HCT116 (cell line): ENCODE measurements around the gene ADAMTS20. TPM values are rescaled to one million over a fixed set of nuclear protein-coding genes. Genes with fewer than 3 reads are reported as not detected.

Experiments
- ATAC-seq: fragments of 200-7000 bp; cut with Tn5 transposase; 2 replicates; pipeline ENCODE4 v1.9.1; 2020; ENCODE audit warnings: mild to moderate bottlenecking, moderate library complexity
- Bru-seq: library from RNA; stranded (reverse); fragments of 400-500 nt; gene quantifications from one replicate; lab custom pipeline; 2021; lab: Mats Ljungman, UMichigan
- BruChase-seq, 2 experiments: library from RNA; stranded (reverse); fragments of 400-500 nt; gene quantifications; one replicate each; lab custom pipeline; 2021; lab: Mats Ljungman, UMichigan
- BruUV-seq: library from RNA; stranded (reverse); fragments of 400-500 nt; replicated peaks from 2 replicates; lab custom pipeline; 2021; lab: Mats Ljungman, UMichigan
- CTCF ChIA-PET: fragments of 300-600 bp; sonication (Branson Sonifier 250); formaldehyde crosslinking; loops from one replicate; lab custom pipeline; 2021; ENCODE audit warnings: antibody characterized with exemption; lab: Charles Lee
- POLR2A ChIA-PET: fragments of 300-600, 350-600 bp; sonication (Branson Sonifier 250); formaldehyde crosslinking; loops from one replicate; lab custom pipeline; 2021; ENCODE audit warnings: antibody characterized with exemption; lab: Charles Lee
- RAD21 ChIA-PET, 2 experiments: fragments of 300-600 bp; sonication (Branson Sonifier 250); formaldehyde crosslinking; loops; one replicate each; lab custom pipeline; 2023; ENCODE audit warnings: low total read pairs in 2 of 2; ENCODE audit not compliant: uncharacterized antibody in 2 of 2, unreplicated experiment in 2 of 2, low non-redundant PET in 1 of 2; lab: Charles Lee
- DNase-seq: peaks from one replicate; pipeline ENCODE4 v3.0.0-alpha.2; 2010; ENCODE audit warnings: low read depth, low spot score
- H2AFZ ChIP-seq: fragments of 200-600 bp; shearing (Covaris generic), sonication (generic); 2 replicates; pipeline ENCODE4 v1.6.1; 2017; ENCODE audit warnings: low read depth, mixed run types, mixed read lengths, antibody characterized with exemption, low read length; ENCODE audit not compliant: poor library complexity, severe bottlenecking
- H3K27ac ChIP-seq: 2 replicates; pipeline ENCODE4 v1.5.1; 2012; ENCODE audit warnings: low read depth, low read length
- H3K27me3 ChIP-seq: fragments of 200-600 bp; sonication (generic); 2 replicates; pipeline ENCODE4 v1.6.1; 2016; ENCODE audit warnings: mixed run types, low read length, mixed read lengths; ENCODE audit not compliant: insufficient read depth
- H3K36me3 ChIP-seq, 2 experiments: fragments of 200-500 bp in 1 of 2; fragments of 200-600 bp in 1 of 2; sonication (Bioruptor generic) in 1 of 2; sonication (generic) in 1 of 2; 2 replicates each; pipeline versions ENCODE4 v1.5.1 to v1.6.1; 2014 to 2016; ENCODE audit warnings: low read length in 2 of 2, inconsistent platforms in 1 of 2, mixed read lengths in 1 of 2, mixed run types in 1 of 2; ENCODE audit not compliant: insufficient read depth in 2 of 2, control insufficient read depth in 1 of 2
- H3K4me1 ChIP-seq, 2 experiments: fragments of 200-600 bp in 1 of 2; sonication (generic) in 1 of 2; 2 replicates each; pipeline versions ENCODE4 v1.5.1 to v1.6.1; 2012 to 2017; ENCODE audit warnings: low read length in 2 of 2, inconsistent platforms in 1 of 2, mild to moderate bottlenecking in 1 of 2, mixed read lengths in 1 of 2, mixed run types in 1 of 2, moderate library complexity in 1 of 2; ENCODE audit not compliant: insufficient read depth in 2 of 2, control insufficient read depth in 1 of 2
- H3K4me2 ChIP-seq: fragments of 200-600 bp; sonication (generic); 2 replicates; pipeline ENCODE4 v1.6.1; 2017; ENCODE audit warnings: mixed run types, low read length, mixed read lengths
- H3K4me3 ChIP-seq, 2 experiments: fragments of 200-600 bp in 1 of 2; sonication (generic) in 1 of 2; replicated peaks in 1 of 2; 2 replicates each; pipeline ENCODE4 v1.5.1; 2011 to 2016; ENCODE audit warnings: low read length in 2 of 2, control low read depth in 1 of 2, low read depth in 1 of 2, mild to moderate bottlenecking in 1 of 2, mixed read lengths in 1 of 2, mixed run types in 1 of 2
- H3K79me2 ChIP-seq: fragments of 200-600 bp; sonication (generic); 2 replicates; pipeline ENCODE4 v1.6.1; 2017; ENCODE audit warnings: mild to moderate bottlenecking, mixed run types, low read length, moderate library complexity, mixed read lengths; ENCODE audit not compliant: insufficient read depth
- H3K9ac ChIP-seq: fragments of 200-600 bp; sonication (generic); 2 replicates; pipeline ENCODE4 v1.6.1; 2016; ENCODE audit warnings: low read length, mixed read lengths
- H3K9me2 ChIP-seq: fragments of 200-600 bp; sonication (generic), shearing (Covaris generic); 2 replicates; pipeline ENCODE4 v1.6.1; 2017; ENCODE audit warnings: mixed run types, mild to moderate bottlenecking, moderate library complexity; ENCODE audit not compliant: insufficient read depth
- H3K9me3 ChIP-seq, 2 experiments: fragments of 200-500 bp in 1 of 2; fragments of 200-600 bp in 1 of 2; sonication (Bioruptor generic) in 1 of 2; sonication (generic) in 1 of 2; 2 replicates each; pipeline ENCODE4 v1.6.1; 2014 to 2017; ENCODE audit warnings: low read length in 2 of 2, mixed read lengths in 2 of 2, inconsistent platforms in 1 of 2, low read depth in 1 of 2, mild to moderate bottlenecking in 1 of 2, mixed run types in 1 of 2, moderate library complexity in 1 of 2; ENCODE audit not compliant: control insufficient read depth in 1 of 2, insufficient read depth in 1 of 2
- H4K20me1 ChIP-seq: fragments of 200-600 bp; sonication (generic), shearing (Covaris generic); 2 replicates; pipeline ENCODE4 v1.6.1; 2017; ENCODE audit warnings: mixed run types, mild to moderate bottlenecking, moderate library complexity; ENCODE audit not compliant: insufficient read depth
- CBX3 ChIP-seq: IDR thresholded peaks from 2 replicates; pipeline ENCODE4 v1.6.1; 2012; ENCODE audit warnings: low read depth
- CEBPB ChIP-seq: IDR thresholded peaks from 2 replicates; pipeline ENCODE4 v1.6.1; 2012; ENCODE audit warnings: low read depth
- EGR1 ChIP-seq: IDR thresholded peaks from 2 replicates; pipeline ENCODE4 v1.6.1; 2012; ENCODE audit warnings: low read depth
- EZH2phosphoT487 ChIP-seq: fragments of 200-600 bp; IDR thresholded peaks from 2 replicates; pipeline ENCODE4 v1.6.1; 2018; ENCODE audit warnings: antibody characterized with exemption, borderline replicate concordance
- FOSL1 ChIP-seq: IDR thresholded peaks from 2 replicates; pipeline ENCODE4 v1.6.1; 2012; ENCODE audit warnings: low read depth
- POLR2A ChIP-seq: IDR thresholded peaks from 2 replicates; pipeline ENCODE4 v1.7.0; 2011; ENCODE audit warnings: borderline replicate concordance; ENCODE audit not compliant: insufficient read depth, insufficient read length; ENCODE audit errors: extremely low read depth
- POLR2AphosphoS5 ChIP-seq: IDR thresholded peaks from 2 replicates; pipeline ENCODE4 v1.6.1; 2011; ENCODE audit warnings: mild to moderate bottlenecking, low read depth, low read length, moderate library complexity
- TCF7L2 ChIP-seq: IDR thresholded peaks from 2 replicates; pipeline ENCODE4 v1.7.0; 2011; ENCODE audit warnings: borderline replicate concordance, inconsistent platforms; ENCODE audit not compliant: insufficient read depth, insufficient read length; ENCODE audit errors: extremely low read depth
- YY1 ChIP-seq: IDR thresholded peaks from 2 replicates; pipeline ENCODE4 v1.6.1; 2011; ENCODE audit warnings: low read length, low read depth, moderate library complexity, mild to moderate bottlenecking; ENCODE audit not compliant: insufficient replicate concordance; ENCODE audit errors: extremely low read depth
- intact Hi-C: fragments of 100-400 bp; cut with micrococcal nuclease; formaldehyde crosslinking; loops from 2 replicates; pipeline ENCODE4 v1.10.0; 2022
- long read RNA-seq: library from polyadenylated mRNA; unstranded; transcript quantifications from one replicate; pipeline ENCODE4 v2.0.0, GENCODE V29; 2021; ENCODE audit not compliant: unreplicated experiment
- polyA plus RNA-seq: library from polyadenylated mRNA; unstranded; fragments of >200 nt; gene quantifications from 2 replicates; pipeline ENCODE4 v1.2.1, GENCODE V29; 2012; ENCODE audit warnings: missing spikeins
- total RNA-seq: library from RNA; stranded (reverse); gene quantifications from one replicate; pipeline ENCODE4 v1.2.1, GENCODE V29; 2021; ENCODE audit not compliant: unreplicated experiment
- TF ChIP-seq, protein P1 (sequence below): IDR thresholded peaks from 2 replicates; pipeline ENCODE4 v1.6.1; 2012
- TF ChIP-seq, protein P2 (sequence below): IDR thresholded peaks from 2 replicates; pipeline ENCODE4 v1.6.1; 2012; ENCODE audit warnings: low read depth

The ADAMTS20 gene, protein sequence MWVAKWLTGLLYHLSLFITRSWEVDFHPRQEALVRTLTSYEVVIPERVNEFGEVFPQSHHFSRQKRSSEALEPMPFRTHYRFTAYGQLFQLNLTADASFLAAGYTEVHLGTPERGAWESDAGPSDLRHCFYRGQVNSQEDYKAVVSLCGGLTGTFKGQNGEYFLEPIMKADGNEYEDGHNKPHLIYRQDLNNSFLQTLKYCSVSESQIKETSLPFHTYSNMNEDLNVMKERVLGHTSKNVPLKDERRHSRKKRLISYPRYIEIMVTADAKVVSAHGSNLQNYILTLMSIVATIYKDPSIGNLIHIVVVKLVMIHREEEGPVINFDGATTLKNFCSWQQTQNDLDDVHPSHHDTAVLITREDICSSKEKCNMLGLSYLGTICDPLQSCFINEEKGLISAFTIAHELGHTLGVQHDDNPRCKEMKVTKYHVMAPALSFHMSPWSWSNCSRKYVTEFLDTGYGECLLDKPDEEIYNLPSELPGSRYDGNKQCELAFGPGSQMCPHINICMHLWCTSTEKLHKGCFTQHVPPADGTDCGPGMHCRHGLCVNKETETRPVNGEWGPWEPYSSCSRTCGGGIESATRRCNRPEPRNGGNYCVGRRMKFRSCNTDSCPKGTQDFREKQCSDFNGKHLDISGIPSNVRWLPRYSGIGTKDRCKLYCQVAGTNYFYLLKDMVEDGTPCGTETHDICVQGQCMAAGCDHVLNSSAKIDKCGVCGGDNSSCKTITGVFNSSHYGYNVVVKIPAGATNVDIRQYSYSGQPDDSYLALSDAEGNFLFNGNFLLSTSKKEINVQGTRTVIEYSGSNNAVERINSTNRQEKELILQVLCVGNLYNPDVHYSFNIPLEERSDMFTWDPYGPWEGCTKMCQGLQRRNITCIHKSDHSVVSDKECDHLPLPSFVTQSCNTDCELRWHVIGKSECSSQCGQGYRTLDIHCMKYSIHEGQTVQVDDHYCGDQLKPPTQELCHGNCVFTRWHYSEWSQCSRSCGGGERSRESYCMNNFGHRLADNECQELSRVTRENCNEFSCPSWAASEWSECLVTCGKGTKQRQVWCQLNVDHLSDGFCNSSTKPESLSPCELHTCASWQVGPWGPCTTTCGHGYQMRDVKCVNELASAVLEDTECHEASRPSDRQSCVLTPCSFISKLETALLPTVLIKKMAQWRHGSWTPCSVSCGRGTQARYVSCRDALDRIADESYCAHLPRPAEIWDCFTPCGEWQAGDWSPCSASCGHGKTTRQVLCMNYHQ (N-terminal part only)
- total RNA-seq: not detected
- not detected in 2 replicates for polyA plus RNA-seq
- percentile 13 among the genes with signal in this experiment for Bru-seq, nascent RNA
- BruChase-seq, experiment 1, labeled RNA remaining after a 6-hour chase: percentile 6 among the genes with signal in this experiment
- percentile 4 among the genes with signal in this experiment for BruChase-seq, experiment 2, labeled RNA remaining after a 2-hour chase
- long read RNA-seq: 0 reads

DNA sequence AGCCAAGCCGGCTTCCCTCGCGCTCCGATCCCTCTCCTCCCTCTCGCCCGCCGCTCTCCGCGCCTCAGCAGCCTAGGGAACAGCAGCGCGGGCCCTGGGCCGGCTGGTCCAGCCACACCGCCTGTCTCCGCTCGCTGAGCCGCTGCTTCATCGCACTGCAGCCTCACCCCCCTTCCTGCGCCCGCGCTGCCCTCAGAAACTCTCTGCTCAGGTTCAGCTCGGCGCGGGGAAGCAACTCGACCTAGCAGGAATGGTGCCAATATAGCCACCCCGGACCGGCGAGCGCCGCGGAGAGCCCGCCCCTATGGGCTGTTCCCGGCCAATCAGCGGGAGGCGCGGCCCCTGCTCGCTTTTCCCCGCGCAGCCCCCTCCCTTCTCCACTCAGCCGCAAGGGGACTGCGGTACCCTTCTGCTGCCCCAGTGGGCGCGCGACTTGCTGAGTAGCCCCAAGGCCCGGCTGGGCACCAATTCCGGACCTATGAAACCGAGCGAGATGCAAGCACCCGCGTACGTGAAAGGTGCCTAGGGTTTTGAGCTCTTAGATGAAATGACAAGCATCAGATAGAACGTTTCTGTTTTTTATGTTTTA is at the start of gene ADAMTS20:
Gene ADAMTS20 (minus strand): TSS at position 233 of the 589 bp plus-strand sequence. CDS start 282 bp downstream, outside the sequence.
- no peak for TF ChIP-seq POLR2AphosphoS5
- no peak for TF ChIP-seq CEBPB
- no peak for TF ChIP-seq CBX3
- TF ChIP-seq EGR1: no peak
- TF ChIP-seq, protein P1, sequence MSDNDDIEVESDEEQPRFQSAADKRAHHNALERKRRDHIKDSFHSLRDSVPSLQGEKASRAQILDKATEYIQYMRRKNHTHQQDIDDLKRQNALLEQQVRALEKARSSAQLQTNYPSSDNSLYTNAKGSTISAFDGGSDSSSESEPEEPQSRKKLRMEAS: no peak
- TF ChIP-seq YY1: no peak
- TF ChIP-seq, protein P2, sequence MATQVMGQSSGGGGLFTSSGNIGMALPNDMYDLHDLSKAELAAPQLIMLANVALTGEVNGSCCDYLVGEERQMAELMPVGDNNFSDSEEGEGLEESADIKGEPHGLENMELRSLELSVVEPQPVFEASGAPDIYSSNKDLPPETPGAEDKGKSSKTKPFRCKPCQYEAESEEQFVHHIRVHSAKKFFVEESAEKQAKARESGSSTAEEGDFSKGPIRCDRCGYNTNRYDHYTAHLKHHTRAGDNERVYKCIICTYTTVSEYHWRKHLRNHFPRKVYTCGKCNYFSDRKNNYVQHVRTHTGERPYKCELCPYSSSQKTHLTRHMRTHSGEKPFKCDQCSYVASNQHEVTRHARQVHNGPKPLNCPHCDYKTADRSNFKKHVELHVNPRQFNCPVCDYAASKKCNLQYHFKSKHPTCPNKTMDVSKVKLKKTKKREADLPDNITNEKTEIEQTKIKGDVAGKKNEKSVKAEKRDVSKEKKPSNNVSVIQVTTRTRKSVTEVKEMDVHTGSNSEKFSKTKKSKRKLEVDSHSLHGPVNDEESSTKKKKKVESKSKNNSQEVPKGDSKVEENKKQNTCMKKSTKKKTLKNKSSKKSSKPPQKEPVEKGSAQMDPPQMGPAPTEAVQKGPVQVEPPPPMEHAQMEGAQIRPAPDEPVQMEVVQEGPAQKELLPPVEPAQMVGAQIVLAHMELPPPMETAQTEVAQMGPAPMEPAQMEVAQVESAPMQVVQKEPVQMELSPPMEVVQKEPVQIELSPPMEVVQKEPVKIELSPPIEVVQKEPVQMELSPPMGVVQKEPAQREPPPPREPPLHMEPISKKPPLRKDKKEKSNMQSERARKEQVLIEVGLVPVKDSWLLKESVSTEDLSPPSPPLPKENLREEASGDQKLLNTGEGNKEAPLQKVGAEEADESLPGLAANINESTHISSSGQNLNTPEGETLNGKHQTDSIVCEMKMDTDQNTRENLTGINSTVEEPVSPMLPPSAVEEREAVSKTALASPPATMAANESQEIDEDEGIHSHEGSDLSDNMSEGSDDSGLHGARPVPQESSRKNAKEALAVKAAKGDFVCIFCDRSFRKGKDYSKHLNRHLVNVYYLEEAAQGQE: no peak
- TF ChIP-seq EZH2phosphoT487: no peak
- no peak for TF ChIP-seq FOSL1
- no peak for TF ChIP-seq POLR2A
- TF ChIP-seq TCF7L2: no peak
- ChIA-PET POLR2A (no interaction called here), CTCF (no interaction called here), RAD21 (no interaction called here)
- H3K27me3 ChIP-seq: no peaks in the 10 kb centered on the region
- H3K4me1 ChIP-seq: no peaks in the 10 kb centered on the region
- H3K9me2 ChIP-seq: no peaks in the 10 kb centered on the region
- intact Hi-C loops: no loop called here
- DNase-seq (no peak), ATAC-seq (no peak)
- no peak within 1 kb of the TSS for H3K4me2 ChIP-seq
- no peak within 1 kb of the TSS for H2AFZ ChIP-seq
- peaks cover 0 to 10% of the 10 kb centered on the region in 2 experiments; a peak in 1 of 4 replicates for H3K9me3 ChIP-seq
- no peaks in the 10 kb centered on the region for H3K36me3 ChIP-seq
- no peak within 1 kb of the TSS for H3K27ac ChIP-seq
- BruUV-seq: no TSS peak
- H3K4me3 ChIP-seq: no peak within 1 kb of the TSS
- no peaks in the 10 kb centered on the region for H4K20me1 ChIP-seq
- no peaks in the 10 kb centered on the region for H3K79me2 ChIP-seq
- H3K9ac ChIP-seq: no peak within 1 kb of the TSS
